Stimulated activated CD4-positive, alpha-beta T cell treated with anti-CD3 and anti-CD28 coated beads, Interleukin-1b, Interleukin-23, amount 100 ng/mL, for 1 hour (primary cell): ENCODE measurements around the gene CCR6.

Source experiments
- DNase-seq, 2 donors: peaks; one replicate each; pipeline ENCODE4 v3.0.0-alpha.2; 2020; ENCODE audit warnings: low read depth in 2 of 2

CCR6 gene

GRCh38 chr6:167119670-167120582, 3.0 kb upstream of the CCR6 start:
- DNase-seq, result no peak

- no peak for DNase-seq
Measured at GRCh38 chr6:167120583-167120903, 2.4 kb upstream of the CCR6 start.

- no peak for DNase-seq
Measured at GRCh38 chr6:167121335-167121841, 1.5 kb upstream of the CCR6 start.

GRCh38 chr6:167122041-167122826, 662 bp upstream of the CCR6 start:
- DNase-seq, result no peak

- DNase-seq, result no peak
Measured at GRCh38 chr6:167124753-167125152, 1.9 kb downstream of the CCR6 start.

- no peak for DNase-seq
Measured at GRCh38 chr6:167125410-167125809, 2.5 kb downstream of the CCR6 start.

GRCh38 chr6:167125855-167126349, 3.0 kb downstream of the CCR6 start:
- no peak for DNase-seq

- no peak for DNase-seq
Measured at GRCh38 chr6:167127785-167128531, 5.1 kb downstream of the CCR6 start.

GRCh38 chr6:167129159-167129558, 6.3 kb downstream of the CCR6 start:
- no peak for DNase-seq

- no peak for DNase-seq
Measured at GRCh38 chr6:167129562-167129961, 6.7 kb downstream of the CCR6 start.

- DNase-seq, result no peak
Measured at GRCh38 chr6:167130008-167130677, 7.2 kb downstream of the CCR6 start.

- no peak for DNase-seq
Measured at GRCh38 chr6:167130712-167131684, 8.1 kb downstream of the CCR6 start.

- no peak for DNase-seq
Measured at GRCh38 chr6:167134448-167135328, 11.8 kb downstream of the CCR6 start.

- no peak for DNase-seq
Measured at GRCh38 chr6:167136376-167136775, 13.5 kb downstream of the CCR6 start.

- DNase-seq, result no peak
Measured at GRCh38 chr6:167137081-167137480, 14.2 kb downstream of the CCR6 start.

GRCh38 chr6:167137881-167138280, 15.0 kb downstream of the CCR6 start:
- DNase-seq, result no peak

GRCh38 chr6:167139761-167140160, 16.9 kb downstream of the CCR6 start:
- DNase-seq, result no peak

- no peak for DNase-seq
Measured at GRCh38 chr6:167140589-167141474, 17.9 kb downstream of the CCR6 start.
